MG63 (cell line): ENCODE measurements around the gene LTB4R2. TPM values are rescaled to one million over a fixed set of nuclear protein-coding genes. Genes with fewer than 3 reads are reported as not detected.
A peak's percentile ranks its signal among the peaks of the same experiment; 100 is the strongest.

Experiments used
- DNase-seq: peaks from one replicate; pipeline ENCODE4 v3.0.0-alpha.2; 2020
- H3K27me3 ChIP-seq: fragments of 250-450 bp; sonication (Bioruptor Pico); 2 replicates; pipeline ENCODE4 v1.5.1; 2020; ENCODE audit warnings: mild to moderate bottlenecking, moderate library complexity
- H3K36me3 ChIP-seq: fragments of 250-450 bp; sonication (Bioruptor Pico); 2 replicates; pipeline ENCODE4 v1.5.1; 2020; ENCODE audit warnings: mild to moderate bottlenecking, moderate library complexity
- H3K4me3 ChIP-seq: fragments of 250-450 bp; sonication (Bioruptor Pico); 2 replicates; pipeline ENCODE4 v1.5.1; 2020; ENCODE audit warnings: mild to moderate bottlenecking, moderate library complexity
- H3K9me3 ChIP-seq: fragments of 250-450 bp; sonication (Bioruptor Pico); 2 replicates; pipeline ENCODE4 v1.5.1; 2020; ENCODE audit warnings: mild to moderate bottlenecking, moderate library complexity
- total RNA-seq: library from RNA; depleted of rRNA; stranded (reverse); fragments of >200 nt; shearing (Covaris generic); gene quantifications from 2 replicates; pipeline ENCODE4 v1.2.3, GENCODE V29; 2014; ENCODE audit warnings: low replicate concordance

The LTB4R2 gene
- total RNA-seq, 1 experiment from 2014 or later = 0.82 TPM

DNA sequence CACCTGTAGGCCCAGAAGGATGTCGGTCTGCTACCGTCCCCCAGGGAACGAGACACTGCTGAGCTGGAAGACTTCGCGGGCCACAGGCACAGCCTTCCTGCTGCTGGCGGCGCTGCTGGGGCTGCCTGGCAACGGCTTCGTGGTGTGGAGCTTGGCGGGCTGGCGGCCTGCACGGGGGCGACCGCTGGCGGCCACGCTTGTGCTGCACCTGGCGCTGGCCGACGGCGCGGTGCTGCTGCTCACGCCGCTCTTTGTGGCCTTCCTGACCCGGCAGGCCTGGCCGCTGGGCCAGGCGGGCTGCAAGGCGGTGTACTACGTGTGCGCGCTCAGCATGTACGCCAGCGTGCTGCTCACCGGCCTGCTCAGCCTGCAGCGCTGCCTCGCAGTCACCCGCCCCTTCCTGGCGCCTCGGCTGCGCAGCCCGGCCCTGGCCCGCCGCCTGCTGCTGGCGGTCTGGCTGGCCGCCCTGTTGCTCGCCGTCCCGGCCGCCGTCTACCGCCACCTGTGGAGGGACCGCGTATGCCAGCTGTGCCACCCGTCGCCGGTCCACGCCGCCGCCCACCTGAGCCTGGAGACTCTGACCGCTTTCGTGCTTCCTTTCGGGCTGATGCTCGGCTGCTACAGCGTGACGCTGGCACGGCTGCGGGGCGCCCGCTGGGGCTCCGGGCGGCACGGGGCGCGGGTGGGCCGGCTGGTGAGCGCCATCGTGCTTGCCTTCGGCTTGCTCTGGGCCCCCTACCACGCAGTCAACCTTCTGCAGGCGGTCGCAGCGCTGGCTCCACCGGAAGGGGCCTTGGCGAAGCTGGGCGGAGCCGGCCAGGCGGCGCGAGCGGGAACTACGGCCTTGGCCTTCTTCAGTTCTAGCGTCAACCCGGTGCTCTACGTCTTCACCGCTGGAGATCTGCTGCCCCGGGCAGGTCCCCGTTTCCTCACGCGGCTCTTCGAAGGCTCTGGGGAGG, 985 bp downstream of the LTB4R2 start, which contains the start of gene LTB4R:
TSS of gene LTB4R (plus strand) at position 857 of the 959 bp plus-strand sequence. CDS start 4,150 bp downstream, outside the sequence.
- no peak for DNase-seq
- Histone ChIP-seq H3K4me3 (no peak within 1 kb of the TSS), H3K36me3 (peaks cover 2% of the 10 kb centered on the region; the same call in 1 of the 2 replicates)

DNA sequence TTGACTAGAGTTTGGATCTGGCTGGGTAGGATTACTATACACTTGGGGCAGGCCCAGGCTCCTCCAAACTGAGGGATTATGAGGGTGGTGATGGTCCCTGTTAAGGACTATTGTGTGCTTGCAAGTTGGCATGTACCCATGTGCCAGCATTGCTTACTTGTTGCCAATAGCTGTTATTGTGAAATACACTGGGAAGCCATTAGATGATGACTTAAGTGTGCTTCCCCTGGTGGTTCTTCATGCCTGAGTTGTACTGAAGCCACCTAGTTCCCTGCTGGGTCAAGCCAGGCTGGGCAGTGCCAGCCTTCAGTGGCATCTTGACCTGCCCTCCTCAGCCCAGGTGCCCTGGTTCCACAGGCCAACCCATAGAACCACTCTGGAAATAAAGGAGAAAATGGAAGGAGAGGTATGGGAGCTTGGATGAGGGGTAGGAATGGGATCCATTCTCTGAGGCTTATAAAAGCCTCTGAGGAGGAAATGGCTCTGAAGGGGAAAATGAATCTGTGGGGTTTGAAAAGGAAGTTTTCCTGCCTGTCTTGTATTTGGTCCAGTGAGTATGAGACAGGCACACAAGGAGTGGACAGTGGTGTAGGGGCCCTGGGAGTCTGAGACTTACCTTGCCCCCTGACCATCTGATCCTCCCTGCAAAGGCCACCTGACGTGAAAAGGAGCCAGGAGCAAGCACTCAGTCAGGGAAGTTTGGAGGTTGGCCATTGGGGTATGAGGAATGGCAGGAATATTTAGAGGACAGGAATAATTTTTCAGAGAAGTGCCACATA, 2.1 kb downstream of the LTB4R2 start:
- no peaks in the 10 kb centered on the region for H3K27me3 ChIP-seq
- no peaks in the 10 kb centered on the region for H3K9me3 ChIP-seq
- peaks cover 2% of the 10 kb centered on the region; the same call in 1 of the 2 replicates for H3K36me3 ChIP-seq
- H3K4me3 ChIP-seq = no peak overlapping the region
- DNase-seq = no peak

More for the DNA sequence above, 985 bp downstream of the LTB4R2 start, which contains the start of gene LTB4R:
- Histone ChIP-seq H3K27me3 (no peaks in the 10 kb centered on the region), H3K9me3 (no peaks in the 10 kb centered on the region)

DNA sequence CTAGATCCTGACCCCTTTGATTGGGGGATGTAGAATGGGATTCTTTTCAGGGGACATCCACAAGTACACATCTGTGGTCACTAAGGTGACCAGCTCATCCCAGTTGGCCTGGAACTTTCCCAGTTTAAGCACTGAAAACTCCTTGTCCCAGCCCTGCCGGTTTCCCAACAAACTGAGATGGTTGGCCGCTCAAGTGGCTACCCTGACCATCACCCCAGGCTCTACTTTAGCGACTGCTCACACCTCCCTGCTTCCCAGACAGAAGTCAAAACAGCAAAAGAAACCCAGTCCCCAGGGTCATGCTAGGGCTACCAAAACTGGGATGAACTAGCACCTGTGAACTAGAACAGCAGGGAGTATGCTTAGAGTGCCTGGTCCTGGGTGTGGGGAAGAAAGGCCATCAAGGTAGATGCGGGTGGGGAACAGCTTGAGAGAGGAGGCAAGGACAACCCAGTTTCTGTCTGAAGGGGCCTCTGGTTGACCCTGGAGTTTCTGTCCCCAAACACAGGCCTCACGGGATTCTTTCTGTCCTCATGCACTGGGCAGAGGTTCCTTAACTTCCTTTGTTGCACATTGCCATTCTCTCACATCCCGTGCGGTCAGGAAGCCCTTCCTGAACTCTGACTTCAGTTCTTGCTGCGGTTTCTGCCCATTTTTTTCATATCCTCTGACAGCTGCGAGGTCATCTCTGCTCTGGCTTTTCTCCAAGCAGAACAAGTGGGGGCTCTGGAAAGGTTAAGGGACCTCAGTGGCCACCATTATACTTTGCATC, 3.0 kb downstream of the LTB4R2 start:
- Histone ChIP-seq H3K9me3 (no peaks in the 10 kb centered on the region), H3K36me3 (peaks cover 2% of the 10 kb centered on the region; the same call in 1 of the 2 replicates), H3K4me3 (no peak overlapping the region), H3K27me3 (no peaks in the 10 kb centered on the region)
- DNase-seq = no peak

DNA sequence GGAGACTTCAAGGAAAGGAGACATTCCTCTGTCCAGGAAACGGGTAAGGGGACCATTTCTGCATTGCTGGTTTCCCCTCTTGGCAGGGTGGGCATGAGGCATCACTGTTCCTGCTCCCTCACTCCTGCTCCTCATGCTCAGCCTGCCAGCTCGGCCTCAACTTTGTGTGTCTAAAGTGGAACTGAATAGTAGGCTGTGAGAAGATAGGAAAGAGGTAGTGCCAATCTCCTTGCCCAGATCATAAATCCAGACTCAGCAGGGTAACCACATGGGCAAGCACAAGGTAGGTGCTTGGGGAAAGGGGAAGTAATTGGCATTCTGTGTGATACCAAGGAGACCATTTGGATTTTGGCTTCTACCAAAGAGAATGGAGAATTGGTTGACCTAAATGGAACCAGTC, 4.0 kb downstream of the LTB4R2 start:
- no peak for DNase-seq
- Histone ChIP-seq H3K4me3 (no peak overlapping the region), H3K36me3 (peaks cover under 1% of the 10 kb centered on the region; the same call in 1 of the 2 replicates), H3K9me3 (no peaks in the 10 kb centered on the region), H3K27me3 (no peaks in the 10 kb centered on the region)

GRCh38 chr14:24314377-24315193, 4.6 kb downstream of the LTB4R2 start:
- no peak overlapping the region for H3K4me3 ChIP-seq
- DNase-seq = no peak
- H3K27me3 ChIP-seq = no peaks in the 10 kb centered on the region
- H3K9me3 ChIP-seq = no peaks in the 10 kb centered on the region
- no peaks in the 10 kb centered on the region for H3K36me3 ChIP-seq

- no peaks in the 10 kb centered on the region for H3K27me3 ChIP-seq
- DNase-seq = no peak
Observed at GRCh38 chr14:24315243-24315806, 5.4 kb downstream of the LTB4R2 start.

DNA sequence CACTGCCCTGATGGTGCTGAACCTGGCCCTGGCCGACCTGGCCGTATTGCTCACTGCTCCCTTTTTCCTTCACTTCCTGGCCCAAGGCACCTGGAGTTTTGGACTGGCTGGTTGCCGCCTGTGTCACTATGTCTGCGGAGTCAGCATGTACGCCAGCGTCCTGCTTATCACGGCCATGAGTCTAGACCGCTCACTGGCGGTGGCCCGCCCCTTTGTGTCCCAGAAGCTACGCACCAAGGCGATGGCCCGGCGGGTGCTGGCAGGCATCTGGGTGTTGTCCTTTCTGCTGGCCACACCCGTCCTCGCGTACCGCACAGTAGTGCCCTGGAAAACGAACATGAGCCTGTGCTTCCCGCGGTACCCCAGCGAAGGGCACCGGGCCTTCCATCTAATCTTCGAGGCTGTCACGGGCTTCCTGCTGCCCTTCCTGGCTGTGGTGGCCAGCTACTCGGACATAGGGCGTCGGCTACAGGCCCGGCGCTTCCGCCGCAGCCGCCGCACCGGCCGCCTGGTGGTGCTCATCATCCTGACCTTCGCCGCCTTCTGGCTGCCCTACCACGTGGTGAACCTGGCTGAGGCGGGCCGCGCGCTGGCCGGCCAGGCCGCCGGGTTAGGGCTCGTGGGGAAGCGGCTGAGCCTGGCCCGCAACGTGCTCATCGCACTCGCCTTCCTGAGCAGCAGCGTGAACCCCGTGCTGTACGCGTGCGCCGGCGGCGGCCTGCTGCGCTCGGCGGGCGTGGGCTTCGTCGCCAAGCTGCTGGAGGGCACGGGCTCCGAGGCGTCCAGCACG, 6.1 kb downstream of the LTB4R2 start:
- DNase-seq = no peak
- no peaks in the 10 kb centered on the region for H3K9me3 ChIP-seq
- H3K27me3 ChIP-seq = no peaks in the 10 kb centered on the region
- H3K36me3 ChIP-seq = no peaks in the 10 kb centered on the region
- H3K4me3 ChIP-seq = no peak overlapping the region

More at GRCh38 chr14:24315243-24315806, 5.4 kb downstream of the LTB4R2 start:
- Histone ChIP-seq H3K4me3 (no peak overlapping the region), H3K36me3 (no peaks in the 10 kb centered on the region), H3K9me3 (no peaks in the 10 kb centered on the region)

- H3K4me3 ChIP-seq = no peak overlapping the region
- DNase-seq = no peak
- H3K36me3 ChIP-seq = no peaks in the 10 kb centered on the region
- H3K27me3 ChIP-seq = no peaks in the 10 kb centered on the region
- no peaks in the 10 kb centered on the region for H3K9me3 ChIP-seq
Observed at GRCh38 chr14:24316597-24316950, 6.6 kb downstream of the LTB4R2 start.

DNA sequence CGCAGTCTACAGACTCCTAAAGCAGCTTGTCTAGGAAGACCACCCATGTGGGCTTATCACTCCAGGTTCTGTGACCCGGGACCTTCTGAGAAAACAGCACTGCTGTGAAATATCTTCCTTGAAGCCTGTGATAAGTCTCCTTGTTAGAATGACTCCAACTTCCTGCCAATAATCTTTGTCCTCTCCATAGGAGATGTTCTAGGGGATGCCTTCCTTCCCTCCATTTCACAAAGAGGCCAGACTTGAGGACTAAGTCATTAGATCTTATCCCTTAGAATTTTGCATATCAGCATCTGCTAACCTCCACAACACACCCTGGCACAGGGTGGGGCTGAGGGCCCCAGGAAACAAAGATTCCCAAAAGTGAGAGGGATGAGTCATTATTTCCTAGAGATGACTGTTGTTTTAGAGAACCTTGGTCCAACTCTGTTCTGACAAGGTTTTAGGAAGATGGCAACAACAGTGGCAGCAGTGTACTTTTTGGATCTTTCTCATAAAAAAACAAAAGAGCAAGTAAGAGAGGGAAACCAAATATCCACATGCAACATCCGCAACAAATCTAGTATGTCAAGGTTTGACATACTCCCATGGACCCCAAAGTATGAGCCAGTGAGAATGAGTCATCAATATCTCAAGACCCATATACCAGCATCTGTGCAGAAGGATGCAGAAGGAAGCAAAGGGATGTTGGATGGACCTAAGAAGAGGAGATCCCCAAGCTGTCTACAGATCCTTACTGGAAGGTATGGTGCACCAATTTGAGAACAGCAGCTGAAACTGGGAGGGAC, 7.4 kb downstream of the LTB4R2 start:
- Histone ChIP-seq H3K4me3 (no peak overlapping the region), H3K36me3 (no peaks in the 10 kb centered on the region), H3K9me3 (no peaks in the 10 kb centered on the region), H3K27me3 (no peaks in the 10 kb centered on the region)
- peak; percentile 23 for DNase-seq

DNA sequence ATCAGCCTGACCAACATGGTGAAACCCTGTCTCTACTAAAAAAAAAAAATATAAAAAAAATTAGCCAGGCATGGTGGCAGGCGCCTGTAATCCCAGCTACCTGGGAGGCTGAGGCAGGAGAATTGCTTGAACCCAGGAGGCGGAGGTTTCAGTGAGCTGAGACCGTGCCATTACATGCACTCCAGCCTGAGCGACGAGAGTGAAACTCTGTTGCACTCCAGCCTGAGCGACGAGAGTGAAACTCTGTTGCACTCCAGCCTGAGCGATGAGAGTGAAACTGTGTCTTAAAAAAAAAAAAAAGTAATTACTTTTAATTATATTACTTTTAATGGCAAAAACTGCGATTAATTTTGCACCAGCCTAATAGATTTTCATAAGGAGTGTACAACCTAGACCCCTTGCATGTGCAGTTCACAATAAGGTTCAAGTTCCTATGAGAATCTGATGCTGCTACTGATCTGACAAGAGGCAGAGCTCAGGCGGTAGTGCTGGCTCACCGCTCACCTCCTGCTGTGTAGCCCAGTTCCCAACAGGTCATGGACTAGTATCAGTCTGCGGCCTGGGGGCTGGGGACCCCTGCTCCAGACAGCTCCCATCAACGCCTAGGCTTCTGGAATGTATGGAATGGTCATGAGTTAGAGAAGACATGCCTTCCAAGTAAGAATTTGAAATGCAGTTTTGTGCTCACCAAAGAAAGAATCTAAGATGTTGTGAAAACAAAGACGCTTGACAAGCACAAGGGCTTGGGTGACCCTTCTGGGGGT, 11.5 kb downstream of the LTB4R2 start:
- H3K36me3 ChIP-seq = no peaks in the 10 kb centered on the region
- no peaks in the 10 kb centered on the region for H3K9me3 ChIP-seq
- no peak overlapping the region for H3K4me3 ChIP-seq
- no peaks in the 10 kb centered on the region for H3K27me3 ChIP-seq
- no peak for DNase-seq

DNA sequence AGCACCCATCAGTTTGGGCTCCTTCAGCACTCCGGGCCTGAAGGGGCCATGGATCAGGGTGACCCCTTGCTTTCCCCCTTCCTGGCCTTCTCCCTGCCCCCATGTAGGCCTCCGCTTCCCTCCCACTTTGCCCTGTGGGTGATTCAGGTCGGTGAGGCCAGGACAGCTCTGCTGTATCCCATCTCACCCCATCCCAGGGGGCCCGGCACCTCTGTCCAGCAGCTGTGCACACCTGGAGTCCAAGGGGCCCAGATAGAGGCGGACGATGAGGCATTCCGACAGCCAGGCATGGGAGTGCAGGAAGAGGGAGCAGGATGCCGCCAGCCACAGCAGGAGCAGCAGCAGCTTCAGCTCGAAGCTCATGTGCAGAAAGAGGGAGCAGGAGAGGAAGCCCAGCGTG, 12.7 kb downstream of the LTB4R2 start:
- no peaks in the 10 kb centered on the region for H3K36me3 ChIP-seq
- no peaks in the 10 kb centered on the region for H3K27me3 ChIP-seq
- H3K9me3 ChIP-seq = no peaks in the 10 kb centered on the region
- DNase-seq = no peak
- H3K4me3 ChIP-seq = no peak overlapping the region

- no peaks in the 10 kb centered on the region for H3K27me3 ChIP-seq
- no peaks in the 10 kb centered on the region for H3K9me3 ChIP-seq
- no peaks in the 10 kb centered on the region for H3K36me3 ChIP-seq
- DNase-seq = no peak
- H3K4me3 ChIP-seq = no peak overlapping the region
Observed at GRCh38 chr14:24323341-24323740, 13.4 kb downstream of the LTB4R2 start.

DNA sequence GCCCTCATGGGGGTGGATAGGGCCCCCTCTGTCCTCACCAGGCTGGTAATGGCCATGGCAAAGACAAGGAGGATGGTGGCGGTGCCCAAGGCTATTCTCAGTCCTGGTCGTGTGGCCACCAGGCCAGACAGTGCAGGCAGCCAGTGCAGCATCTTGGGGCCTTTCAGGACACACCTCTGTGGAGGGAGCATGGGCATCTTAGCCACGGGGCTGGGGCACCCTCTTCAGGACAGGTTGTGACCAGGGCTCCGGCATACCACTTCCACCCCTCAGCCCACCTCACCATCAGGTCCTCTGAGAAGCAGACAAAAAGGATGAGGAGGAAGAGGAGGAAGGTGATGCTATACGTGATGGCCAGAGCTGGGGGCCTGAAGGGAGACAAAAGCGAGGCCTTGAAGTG, 14.1 kb downstream of the LTB4R2 start:
- no peak for DNase-seq
- no peaks in the 10 kb centered on the region for H3K36me3 ChIP-seq
- no peaks in the 10 kb centered on the region for H3K27me3 ChIP-seq

More for the DNA sequence above, 14.1 kb downstream of the LTB4R2 start:
- Histone ChIP-seq H3K4me3 (no peak overlapping the region), H3K9me3 (no peaks in the 10 kb centered on the region)
